Osteocyte (in vitro differentiated cells): ENCODE data around the gene FNTB. TPM values are rescaled to one million over a fixed set of nuclear protein-coding genes. Genes with fewer than 3 reads are reported as not detected.

Experiments used
- DNase-seq: peaks from one replicate; pipeline ENCODE4 v3.0.0; 2021; ENCODE audit warnings: mixed read lengths; ENCODE audit not compliant: unreplicated experiment; ENCODE audit errors: extremely low spot score
- H3K27ac Mint-ChIP-seq: one replicate; pipeline ENCODE4 v1.8.0; 2021; ENCODE audit warnings: mild to moderate bottlenecking, mixed read lengths; ENCODE audit not compliant: unreplicated experiment
- H3K27me3 Mint-ChIP-seq: one replicate; pipeline ENCODE4 v1.8.0; 2021; ENCODE audit warnings: mixed read lengths; ENCODE audit not compliant: unreplicated experiment
- H3K36me3 Mint-ChIP-seq: one replicate; pipeline ENCODE4 v1.8.0; 2021; ENCODE audit warnings: mixed read lengths; ENCODE audit not compliant: unreplicated experiment
- H3K4me1 Mint-ChIP-seq: one replicate; pipeline ENCODE4 v1.8.0; 2021; ENCODE audit warnings: mixed read lengths; ENCODE audit not compliant: unreplicated experiment
- H3K4me3 Mint-ChIP-seq: one replicate; pipeline ENCODE4 v1.8.0; 2021; ENCODE audit warnings: mild to moderate bottlenecking, moderate library complexity, mixed read lengths; ENCODE audit not compliant: unreplicated experiment
- H3K9me3 Mint-ChIP-seq: one replicate; pipeline ENCODE4 v1.8.0; 2021; ENCODE audit warnings: mixed read lengths; ENCODE audit not compliant: unreplicated experiment
- total RNA-seq: library from RNA; stranded (reverse); gene quantifications from 2 replicates; pipeline ENCODE4 v1.2.1, GENCODE V29; 2021
- TF ChIP-seq, protein P1 (sequence below): fragments of 200-600 bp; sonication (generic); IDR thresholded peaks from 2 replicates; pipeline ENCODE4 v1.5.0; 2021; ENCODE audit warnings: antibody characterized with exemption, mild to moderate bottlenecking, moderate library complexity

The FNTB gene
- total RNA-seq, 1 donor from 2014 or later: 23.2 TPM

- no peaks in the 10 kb centered on the region for H3K9me3 Mint-ChIP-seq
These were observed 7.2 kb upstream of the FNTB start for GRCh38 chr14:64979336-64980074.

GRCh38 chr14:64983439-64984310, 3.0 kb upstream of the FNTB start:
- Mint-ChIP-seq H3K27ac (peak overlapping the region; percentile 56), H3K4me1 (peaks cover 25% of the 10 kb centered on the region), H3K9me3 (no peaks in the 10 kb centered on the region), H3K36me3 (no peaks in the 10 kb centered on the region), H3K27me3 (peaks cover 18% of the 10 kb centered on the region), H3K4me3 (peak overlapping the region; percentile 67)
- peak; percentile 46 for DNase-seq
- TF ChIP-seq, protein P1, sequence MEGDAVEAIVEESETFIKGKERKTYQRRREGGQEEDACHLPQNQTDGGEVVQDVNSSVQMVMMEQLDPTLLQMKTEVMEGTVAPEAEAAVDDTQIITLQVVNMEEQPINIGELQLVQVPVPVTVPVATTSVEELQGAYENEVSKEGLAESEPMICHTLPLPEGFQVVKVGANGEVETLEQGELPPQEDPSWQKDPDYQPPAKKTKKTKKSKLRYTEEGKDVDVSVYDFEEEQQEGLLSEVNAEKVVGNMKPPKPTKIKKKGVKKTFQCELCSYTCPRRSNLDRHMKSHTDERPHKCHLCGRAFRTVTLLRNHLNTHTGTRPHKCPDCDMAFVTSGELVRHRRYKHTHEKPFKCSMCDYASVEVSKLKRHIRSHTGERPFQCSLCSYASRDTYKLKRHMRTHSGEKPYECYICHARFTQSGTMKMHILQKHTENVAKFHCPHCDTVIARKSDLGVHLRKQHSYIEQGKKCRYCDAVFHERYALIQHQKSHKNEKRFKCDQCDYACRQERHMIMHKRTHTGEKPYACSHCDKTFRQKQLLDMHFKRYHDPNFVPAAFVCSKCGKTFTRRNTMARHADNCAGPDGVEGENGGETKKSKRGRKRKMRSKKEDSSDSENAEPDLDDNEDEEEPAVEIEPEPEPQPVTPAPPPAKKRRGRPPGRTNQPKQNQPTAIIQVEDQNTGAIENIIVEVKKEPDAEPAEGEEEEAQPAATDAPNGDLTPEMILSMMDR: peak; percentile 79

More at GRCh38 chr14:64979336-64980074, 7.2 kb upstream of the FNTB start:
- peaks cover 10% of the 10 kb centered on the region for H3K4me1 Mint-ChIP-seq
- TF ChIP-seq, protein P1: no peak
- DNase-seq: no peak
- H3K4me3 Mint-ChIP-seq: no peak overlapping the region
- H3K27ac Mint-ChIP-seq: no peak overlapping the region
- peaks cover 29% of the 10 kb centered on the region for H3K27me3 Mint-ChIP-seq
- no peaks in the 10 kb centered on the region for H3K36me3 Mint-ChIP-seq

- H3K27ac Mint-ChIP-seq: peak overlapping the region; percentile 100
- peaks cover 15% of the 10 kb centered on the region for H3K27me3 Mint-ChIP-seq
- TF ChIP-seq, protein P1: no peak
- no peak for DNase-seq
- peaks cover 29% of the 10 kb centered on the region for H3K4me1 Mint-ChIP-seq
- H3K9me3 Mint-ChIP-seq: no peaks in the 10 kb centered on the region
- H3K36me3 Mint-ChIP-seq: no peaks in the 10 kb centered on the region
- H3K4me3 Mint-ChIP-seq: peak overlapping the region; percentile 99
These were observed 708 bp downstream of the FNTB start for GRCh38 chr14:64987438-64987767.

DNA sequence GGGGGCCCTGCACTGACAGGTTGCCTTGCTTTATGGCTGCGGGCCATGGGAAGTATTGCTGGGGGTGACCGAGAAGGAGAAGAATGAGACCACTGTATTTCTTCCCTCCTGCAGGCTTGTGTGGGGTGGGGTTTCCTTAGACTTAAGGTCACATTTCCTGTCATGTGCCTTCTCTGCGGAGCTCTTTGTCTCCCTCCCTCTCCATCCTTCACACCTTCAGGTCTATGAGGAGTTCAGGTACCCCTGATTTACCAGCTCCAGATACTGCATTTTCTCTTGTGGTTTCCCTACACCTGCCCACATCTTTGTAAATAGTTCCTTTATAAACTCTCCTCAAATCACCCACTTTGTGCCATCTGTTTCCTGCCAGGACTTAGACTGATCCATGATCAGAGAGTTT, 3.6 kb downstream of the FNTB start:
- Mint-ChIP-seq H3K4me3 (no peak overlapping the region), H3K27ac (no peak overlapping the region)

More for the DNA sequence above, 3.6 kb downstream of the FNTB start:
- H3K36me3 Mint-ChIP-seq: no peaks in the 10 kb centered on the region
- H3K4me1 Mint-ChIP-seq: peaks cover 21% of the 10 kb centered on the region
- TF ChIP-seq, protein P1: no peak
- no peak for DNase-seq
- no peaks in the 10 kb centered on the region for H3K9me3 Mint-ChIP-seq
- peaks cover 5% of the 10 kb centered on the region for H3K27me3 Mint-ChIP-seq
